Nephron (organoid): ENCODE data around the gene CCDC174.

ENCODE experiments used
- H3K27ac Mint-ChIP-seq, 3 experiments: 2 replicates each; pipeline ENCODE4 v1.8.0; 2020; ENCODE audit warnings: mixed read lengths in 3 of 3, mild to moderate bottlenecking in 2 of 3, moderate library complexity in 1 of 3
- H3K27me3 Mint-ChIP-seq: 2 replicates; pipeline ENCODE4 v1.8.0; 2021; ENCODE audit warnings: low read depth, mild to moderate bottlenecking, moderate library complexity, mixed read lengths
- H3K36me3 Mint-ChIP-seq: 2 replicates; pipeline ENCODE4 v1.8.0; 2020; ENCODE audit warnings: low read depth, mixed read lengths
- H3K4me1 Mint-ChIP-seq: 2 replicates; pipeline ENCODE4 v1.8.0; 2020; ENCODE audit warnings: mixed read lengths
- H3K4me3 Mint-ChIP-seq, 3 experiments: 2 replicates each; pipeline ENCODE4 v1.8.0; 2020; ENCODE audit warnings: mild to moderate bottlenecking in 3 of 3, mixed read lengths in 3 of 3, moderate library complexity in 2 of 3
- H3K9me3 Mint-ChIP-seq: 2 replicates; pipeline ENCODE4 v1.8.0; 2020; ENCODE audit warnings: mixed read lengths
- CTCF ChIP-seq, 3 experiments: fragments of 200-600 bp; sonication (generic); IDR thresholded peaks; one replicate each; pipeline ENCODE4 v1.5.0; 2021; ENCODE audit warnings: antibody characterized with exemption in 3 of 3; ENCODE audit not compliant: unreplicated experiment in 3 of 3

CCDC174 gene

DNA sequence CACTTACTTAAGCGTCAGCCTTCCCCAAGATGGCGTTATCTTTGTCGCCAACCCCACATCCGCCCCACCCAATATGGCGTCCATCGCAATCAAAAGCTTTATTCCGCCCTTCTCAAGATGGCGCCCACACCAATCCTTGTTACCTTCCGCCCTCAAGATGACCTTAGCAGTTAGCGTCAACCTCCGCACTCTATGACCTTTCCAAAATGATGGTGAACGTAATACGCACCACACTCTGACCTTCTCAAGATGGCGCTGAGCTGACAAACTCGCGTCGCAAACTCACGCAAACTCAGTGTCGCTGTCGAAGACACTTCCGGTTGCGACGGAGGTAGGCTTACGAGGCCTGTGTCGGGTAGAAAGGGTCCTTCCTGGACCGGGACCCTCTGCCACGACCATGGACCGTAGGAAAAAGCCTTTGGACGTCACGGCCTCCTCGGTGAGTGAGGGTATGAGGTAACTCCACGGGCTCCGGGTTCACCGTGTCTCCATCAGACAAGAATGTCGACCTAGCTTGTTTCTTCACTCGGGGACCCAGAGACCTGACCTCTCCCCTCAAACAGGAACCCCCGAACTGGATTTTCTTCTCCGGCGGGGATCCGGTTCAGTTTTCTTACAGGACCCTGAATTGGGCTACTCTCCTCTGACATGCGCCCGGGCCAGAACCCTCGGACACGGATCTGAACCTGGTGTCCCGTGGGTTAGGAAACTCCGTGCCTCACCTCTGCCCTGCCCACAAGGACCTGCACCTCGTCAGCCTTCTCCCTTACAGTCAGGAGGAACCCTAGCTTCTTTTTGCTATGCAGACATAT is at the start of gene CCDC174:
Gene CCDC174, plus strand, starts transcription at position 323 of the 812 bp plus-strand sequence. Its CDS starts 75 bp downstream, at position 398.
- Mint-ChIP-seq H3K36me3 (peaks cover 23% of the 10 kb centered on the region), H3K27me3 (no peaks in the 10 kb centered on the region), H3K4me1 (peaks cover 24% of the 10 kb centered on the region), H3K27ac (peak within 1 kb of the TSS; percentile 89 to 99 (median 95)), H3K9me3 (no peaks in the 10 kb centered on the region), H3K4me3 (peak within 1 kb of the TSS; percentile 89 to 100 (median 99))
- no peak for TF ChIP-seq CTCF (IDR thresholded peaks at IDR 0.05; ENCODE audit: unreplicated experiment in 3 of 3)

- Mint-ChIP-seq H3K4me3 (peak overlapping the region in 2 of 3 experiments; percentile 35 to 48), H3K36me3 (peaks cover 4% of the 10 kb centered on the region), H3K27me3 (peaks cover 85% of the 10 kb centered on the region), H3K9me3 (peaks cover 8% of the 10 kb centered on the region), H3K4me1 (no peaks in the 10 kb centered on the region), H3K27ac (no peak overlapping the region)
- TF ChIP-seq CTCF (IDR thresholded peaks at IDR 0.05; ENCODE audit: unreplicated experiment in 3 of 3), result peak in 2 of 3 experiments; percentile 10 to 33
Observed at GRCh38 chr3:14602006-14602803, 49.4 kb upstream of the CCDC174 start.

DNA sequence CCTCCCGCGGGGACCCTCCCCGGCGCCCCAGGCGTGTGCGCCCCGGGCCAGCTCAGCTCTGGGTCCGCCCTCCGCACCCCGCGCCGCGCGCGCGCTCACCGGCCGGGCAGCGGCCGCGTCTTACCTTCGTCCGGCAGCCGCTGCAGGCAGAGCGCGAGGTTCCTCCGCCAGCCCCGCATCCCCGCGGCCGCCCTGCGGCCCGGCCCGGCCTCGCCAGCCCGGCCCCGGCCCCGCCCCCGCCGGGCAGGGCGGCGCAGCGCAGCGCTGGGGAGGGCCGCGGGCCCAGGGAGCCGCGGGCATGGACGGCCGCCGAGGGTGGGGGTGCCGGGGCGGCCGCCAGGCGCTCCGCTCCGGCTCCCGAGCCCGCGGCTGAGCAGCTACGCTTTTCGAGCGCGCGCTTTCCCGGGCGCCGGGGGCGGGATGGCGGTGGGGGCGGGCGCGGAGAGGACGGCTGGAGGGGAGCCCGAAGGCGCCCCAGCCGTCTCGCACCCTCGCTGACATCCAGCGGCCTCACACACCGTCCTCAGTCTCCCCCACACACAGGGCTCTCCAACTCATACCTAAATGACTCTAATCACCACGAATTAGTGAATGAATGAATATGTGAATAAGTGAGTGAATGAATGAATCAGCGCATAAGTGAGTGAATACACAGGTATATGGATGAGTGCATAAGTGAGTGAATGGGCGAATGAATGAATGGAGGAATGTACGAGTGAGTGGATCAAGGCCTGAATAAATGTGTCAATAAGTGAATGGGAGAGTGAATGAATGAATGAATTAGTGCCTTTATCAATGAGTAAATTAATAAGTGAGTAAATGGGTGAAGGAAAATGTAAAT is 48.5 kb upstream of the CCDC174 start:
- H3K27ac Mint-ChIP-seq, result no peak overlapping the region
- no peaks in the 10 kb centered on the region for H3K4me1 Mint-ChIP-seq
- peaks cover 4% of the 10 kb centered on the region for H3K36me3 Mint-ChIP-seq
- H3K4me3 Mint-ChIP-seq, result peak overlapping the region; percentile 6 to 46 (median 37)
- peaks cover 84% of the 10 kb centered on the region for H3K27me3 Mint-ChIP-seq
- peaks cover 7% of the 10 kb centered on the region for H3K9me3 Mint-ChIP-seq
- TF ChIP-seq CTCF (IDR thresholded peaks at IDR 0.05; ENCODE audit: unreplicated experiment in 3 of 3), result no peak

DNA sequence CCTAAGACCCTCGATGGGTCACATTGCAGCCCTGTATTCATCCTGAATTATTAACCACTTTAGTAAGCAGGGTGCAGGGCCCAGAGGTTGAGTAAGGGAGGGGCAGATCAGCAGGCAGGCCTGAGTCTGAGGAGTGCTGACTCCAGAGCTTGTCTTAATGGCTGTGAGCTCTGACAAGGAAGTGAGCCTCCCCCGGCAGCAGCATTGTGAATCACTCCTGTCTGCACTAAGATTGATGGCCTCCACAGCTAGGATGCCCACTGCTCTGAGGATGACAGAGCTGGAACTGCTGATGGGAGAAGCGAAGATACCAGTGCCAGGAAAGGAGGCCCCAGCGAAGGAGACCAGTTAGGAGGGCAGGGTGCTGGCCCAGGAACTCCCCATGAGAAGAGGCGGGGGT is 46.5 kb upstream of the CCDC174 start:
- peak overlapping the region in 1 of 3 experiments; percentile 54 for H3K4me3 Mint-ChIP-seq
- TF ChIP-seq CTCF (IDR thresholded peaks at IDR 0.05; ENCODE audit: unreplicated experiment in 3 of 3), result no peak
- no peaks in the 10 kb centered on the region for H3K4me1 Mint-ChIP-seq
- peaks cover 4% of the 10 kb centered on the region for H3K36me3 Mint-ChIP-seq
- peaks cover 3% of the 10 kb centered on the region for H3K9me3 Mint-ChIP-seq
- H3K27me3 Mint-ChIP-seq, result peaks cover 75% of the 10 kb centered on the region
- no peak overlapping the region for H3K27ac Mint-ChIP-seq

GRCh38 chr3:14605744-14606143 is 45.8 kb upstream of the CCDC174 start:
- no peak overlapping the region for H3K27ac Mint-ChIP-seq
- no peak for TF ChIP-seq CTCF (IDR thresholded peaks at IDR 0.05; ENCODE audit: unreplicated experiment in 3 of 3)
- no peaks in the 10 kb centered on the region for H3K4me1 Mint-ChIP-seq
- peaks cover 75% of the 10 kb centered on the region for H3K27me3 Mint-ChIP-seq
- H3K9me3 Mint-ChIP-seq, result peaks cover 3% of the 10 kb centered on the region
- peaks cover 4% of the 10 kb centered on the region for H3K36me3 Mint-ChIP-seq
- no peak overlapping the region for H3K4me3 Mint-ChIP-seq
